ENCODE results near the gene CCDC69. TPM values are rescaled to one million over a fixed set of nuclear protein-coding genes. Genes with fewer than 3 reads are reported as not detected.

CCDC69 gene
- total RNA-seq, 2 donors from 2014 or later = 39.1 to 75.3 TPM

DNA sequence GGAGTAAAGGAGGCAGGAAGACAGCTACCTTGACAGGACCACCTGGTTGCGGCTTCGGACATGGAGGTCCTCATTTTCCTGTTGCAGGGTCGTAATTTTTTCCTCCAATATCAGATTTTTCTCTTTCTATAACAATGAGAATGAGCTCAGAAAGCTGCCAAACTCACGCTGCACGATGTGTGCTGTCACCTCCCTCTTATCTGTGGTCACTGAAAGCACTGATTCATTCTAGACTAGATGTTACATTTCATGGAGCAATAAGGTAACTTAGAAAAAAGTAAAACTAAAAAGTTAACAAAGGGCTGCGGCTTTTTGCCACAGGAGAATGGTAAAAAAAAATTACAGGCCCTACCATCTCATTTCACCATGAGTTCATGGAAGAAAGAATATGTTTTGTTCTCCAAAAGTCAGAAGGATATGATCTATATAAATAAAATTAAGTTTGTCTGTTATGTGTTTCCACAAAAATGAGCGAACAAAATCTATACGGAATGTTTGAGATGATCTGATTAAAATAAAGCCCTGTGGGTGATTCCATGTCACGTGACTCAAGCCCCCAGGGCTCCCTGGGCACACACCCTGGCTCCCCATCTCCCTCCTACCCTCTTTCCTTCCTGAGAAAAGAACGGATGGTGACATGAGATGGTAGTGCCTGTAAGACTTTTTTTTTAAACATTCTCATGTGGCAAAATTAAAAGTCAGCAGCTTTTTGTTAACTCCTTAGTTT, 39.4 kb downstream of the CCDC69 start:
- Histone ChIP-seq H3K27me3 (replicated peaks; ENCODE audit: insufficient read depth) (no peaks in the 10 kb centered on the region), H3K4me3 (no peak overlapping the region), H3K9me3 (no peaks in the 10 kb centered on the region), H3K36me3 (peaks cover 13% of the 10 kb centered on the region), H3K27ac (no peak overlapping the region), H3K4me1 (ENCODE audit: control insufficient read depth in 1 of 2, low read depth in 2 of 2) (no peaks in the 10 kb centered on the region)
- DNase-seq (ENCODE audit: low spot score) (no peak), ATAC-seq (ENCODE audit: insufficient number of reproducible peaks, low FRiP score, low read depth) (no peak)
- TF ChIP-seq, protein P1, sequence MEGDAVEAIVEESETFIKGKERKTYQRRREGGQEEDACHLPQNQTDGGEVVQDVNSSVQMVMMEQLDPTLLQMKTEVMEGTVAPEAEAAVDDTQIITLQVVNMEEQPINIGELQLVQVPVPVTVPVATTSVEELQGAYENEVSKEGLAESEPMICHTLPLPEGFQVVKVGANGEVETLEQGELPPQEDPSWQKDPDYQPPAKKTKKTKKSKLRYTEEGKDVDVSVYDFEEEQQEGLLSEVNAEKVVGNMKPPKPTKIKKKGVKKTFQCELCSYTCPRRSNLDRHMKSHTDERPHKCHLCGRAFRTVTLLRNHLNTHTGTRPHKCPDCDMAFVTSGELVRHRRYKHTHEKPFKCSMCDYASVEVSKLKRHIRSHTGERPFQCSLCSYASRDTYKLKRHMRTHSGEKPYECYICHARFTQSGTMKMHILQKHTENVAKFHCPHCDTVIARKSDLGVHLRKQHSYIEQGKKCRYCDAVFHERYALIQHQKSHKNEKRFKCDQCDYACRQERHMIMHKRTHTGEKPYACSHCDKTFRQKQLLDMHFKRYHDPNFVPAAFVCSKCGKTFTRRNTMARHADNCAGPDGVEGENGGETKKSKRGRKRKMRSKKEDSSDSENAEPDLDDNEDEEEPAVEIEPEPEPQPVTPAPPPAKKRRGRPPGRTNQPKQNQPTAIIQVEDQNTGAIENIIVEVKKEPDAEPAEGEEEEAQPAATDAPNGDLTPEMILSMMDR (IDR thresholded peaks at IDR 0.05) = no peak

DNA sequence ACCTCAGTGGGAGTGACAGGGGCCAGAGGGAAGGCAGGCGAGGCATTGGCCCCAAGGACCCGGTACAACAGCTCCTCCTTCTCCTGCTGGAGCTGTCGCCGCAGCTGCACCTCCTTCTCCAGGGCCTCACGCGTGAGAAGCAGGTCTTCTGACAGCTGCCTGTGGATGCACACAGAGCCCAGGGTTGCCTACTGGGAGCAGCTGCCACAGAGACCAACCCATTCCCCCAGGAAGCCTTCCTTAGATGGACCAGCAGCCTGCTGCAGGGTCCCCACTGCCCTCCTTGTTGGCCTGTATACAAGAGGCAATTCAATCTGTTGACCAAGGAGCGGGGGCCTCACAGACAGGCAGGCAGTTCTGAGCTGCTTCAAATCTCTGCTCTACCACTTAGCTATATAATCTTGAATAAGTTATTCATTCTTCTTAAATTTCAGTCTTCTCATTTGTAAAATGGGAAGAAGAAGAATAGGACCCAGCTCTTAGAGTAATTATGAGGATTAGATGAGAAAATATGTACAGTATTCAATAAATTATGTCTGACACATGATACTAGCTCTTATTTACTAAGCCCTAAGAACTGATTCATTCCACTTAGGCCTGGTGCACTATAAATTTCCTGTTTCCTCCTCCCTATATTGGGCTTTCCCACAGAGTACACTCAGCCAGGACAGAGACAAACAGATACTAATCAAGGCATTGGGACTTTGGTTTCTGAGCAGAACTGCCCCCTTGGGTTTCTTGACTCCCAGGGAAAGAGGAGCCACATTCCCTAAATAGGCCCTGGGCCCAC, 40.2 kb downstream of the CCDC69 start:
- ATAC-seq (ENCODE audit: insufficient number of reproducible peaks, low FRiP score, low read depth) (no peak), DNase-seq (ENCODE audit: low spot score) (no peak)
- Histone ChIP-seq H3K9me3 (no peaks in the 10 kb centered on the region), H3K27me3 (replicated peaks; ENCODE audit: insufficient read depth) (no peaks in the 10 kb centered on the region), H3K4me3 (no peak overlapping the region), H3K36me3 (peaks cover 15% of the 10 kb centered on the region), H3K4me1 (ENCODE audit: control insufficient read depth in 1 of 2, low read depth in 2 of 2) (no peaks in the 10 kb centered on the region), H3K27ac (no peak overlapping the region)
- TF ChIP-seq, protein P1 (IDR thresholded peaks at IDR 0.05) = no peak

DNA sequence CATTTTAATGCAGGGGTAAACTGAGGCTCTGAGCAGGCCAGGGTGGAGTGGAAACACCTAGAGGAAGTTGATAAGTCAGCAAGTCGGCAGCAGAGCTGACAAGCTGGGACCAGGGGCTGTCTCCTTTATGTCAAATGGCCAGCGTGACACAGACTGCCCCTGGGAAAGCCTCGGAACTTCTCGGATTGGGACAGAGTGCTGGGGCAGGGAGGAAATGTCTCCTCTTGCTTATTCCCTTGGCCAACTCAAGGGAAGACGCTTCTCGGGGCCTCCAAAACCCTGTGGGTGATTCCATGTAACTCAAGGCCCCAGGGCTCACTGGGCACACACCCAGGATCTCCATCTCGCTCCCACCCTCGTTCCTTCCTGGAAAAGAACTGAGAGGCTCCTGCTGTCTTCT, 40.9 kb downstream of the CCDC69 start:
- TF ChIP-seq, protein P1 (IDR thresholded peaks at IDR 0.05) = no peak
- no peak for ATAC-seq (ENCODE audit: insufficient number of reproducible peaks, low FRiP score, low read depth)
- Histone ChIP-seq H3K4me1 (ENCODE audit: control insufficient read depth in 1 of 2, low read depth in 2 of 2) (no peaks in the 10 kb centered on the region), H3K27ac (no peak overlapping the region), H3K4me3 (no peak overlapping the region), H3K36me3 (peaks cover 16% of the 10 kb centered on the region), H3K9me3 (no peaks in the 10 kb centered on the region), H3K27me3 (replicated peaks; ENCODE audit: insufficient read depth) (no peaks in the 10 kb centered on the region)
- no peak for DNase-seq (ENCODE audit: low spot score)

DNA sequence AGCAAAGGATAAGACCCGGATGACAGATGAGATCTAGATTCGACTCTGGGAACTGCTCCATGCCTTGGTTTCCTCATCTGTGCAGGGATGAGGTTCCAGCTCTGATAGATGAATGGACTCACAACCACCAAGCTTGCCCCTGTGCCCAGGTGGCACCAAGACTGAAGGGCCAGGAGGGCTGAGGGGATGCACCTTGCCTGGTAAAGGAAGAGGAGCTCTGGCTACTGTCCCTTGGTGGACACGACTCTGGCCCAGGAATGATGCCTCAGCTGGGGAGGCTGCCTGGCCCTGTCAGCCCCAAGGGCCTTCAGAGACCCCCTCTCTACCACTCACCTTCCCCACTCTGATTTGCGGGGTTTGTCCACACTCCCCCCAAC, 41.4 kb downstream of the CCDC69 start:
- TF ChIP-seq, protein P1 (IDR thresholded peaks at IDR 0.05) = no peak
- no peaks in the 10 kb centered on the region for H3K27me3 ChIP-seq (replicated peaks; ENCODE audit: insufficient read depth)
- ATAC-seq (ENCODE audit: insufficient number of reproducible peaks, low FRiP score, low read depth) = no peak
- peaks cover 16% of the 10 kb centered on the region for H3K36me3 ChIP-seq
- no peak overlapping the region for H3K27ac ChIP-seq
- H3K9me3 ChIP-seq = no peaks in the 10 kb centered on the region
- H3K4me3 ChIP-seq = no peak overlapping the region
- no peak for DNase-seq (ENCODE audit: low spot score)
- H3K4me1 ChIP-seq (ENCODE audit: control insufficient read depth in 1 of 2, low read depth in 2 of 2) = no peaks in the 10 kb centered on the region

DNA sequence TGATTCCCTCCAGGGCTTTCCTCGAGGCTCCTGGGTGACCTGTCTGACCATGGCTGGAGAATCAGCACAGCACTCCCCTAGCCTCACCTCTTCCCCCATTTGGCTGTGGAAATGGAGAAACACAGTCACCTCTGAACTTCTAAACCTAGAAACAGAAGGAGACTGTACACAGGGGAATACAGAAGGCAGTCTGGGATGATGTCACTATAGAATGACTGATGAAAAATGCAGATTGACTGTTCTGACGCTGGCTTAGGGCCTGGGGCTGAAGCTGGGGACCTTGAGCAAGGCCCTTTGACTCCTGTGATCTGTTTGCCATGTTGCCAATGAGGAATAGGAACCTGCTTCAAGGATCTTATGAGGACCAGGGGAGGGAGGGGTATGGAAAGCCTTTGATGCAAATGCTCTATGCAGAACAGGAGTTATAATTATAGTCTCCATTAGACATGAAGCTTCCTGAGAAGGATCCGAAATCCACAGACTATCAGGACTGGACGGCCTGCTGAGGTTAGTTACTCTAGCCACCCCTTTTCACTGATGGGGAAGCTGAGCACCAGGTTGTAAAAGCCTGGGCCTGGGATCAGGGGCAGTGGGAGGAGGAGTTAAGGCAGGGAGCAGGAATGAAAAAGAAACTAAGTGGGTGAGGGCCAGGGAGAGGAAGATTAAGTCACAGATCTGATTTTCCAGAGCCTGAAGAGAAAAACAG, 41.9 kb downstream of the CCDC69 start:
- TF ChIP-seq, protein P1 (IDR thresholded peaks at IDR 0.05) = no peak
- no peak for DNase-seq (ENCODE audit: low spot score)
- no peak for ATAC-seq (ENCODE audit: insufficient number of reproducible peaks, low FRiP score, low read depth)

More for the DNA sequence above, 41.9 kb downstream of the CCDC69 start:
- H3K4me1 ChIP-seq (ENCODE audit: control insufficient read depth in 1 of 2, low read depth in 2 of 2) = no peaks in the 10 kb centered on the region
- H3K36me3 ChIP-seq = peaks cover 16% of the 10 kb centered on the region
- no peaks in the 10 kb centered on the region for H3K27me3 ChIP-seq (replicated peaks; ENCODE audit: insufficient read depth)
- no peak overlapping the region for H3K27ac ChIP-seq
- no peak overlapping the region for H3K4me3 ChIP-seq
- no peaks in the 10 kb centered on the region for H3K9me3 ChIP-seq
